Measurements from ENCODE around the gene GUCY2D.

DNA sequence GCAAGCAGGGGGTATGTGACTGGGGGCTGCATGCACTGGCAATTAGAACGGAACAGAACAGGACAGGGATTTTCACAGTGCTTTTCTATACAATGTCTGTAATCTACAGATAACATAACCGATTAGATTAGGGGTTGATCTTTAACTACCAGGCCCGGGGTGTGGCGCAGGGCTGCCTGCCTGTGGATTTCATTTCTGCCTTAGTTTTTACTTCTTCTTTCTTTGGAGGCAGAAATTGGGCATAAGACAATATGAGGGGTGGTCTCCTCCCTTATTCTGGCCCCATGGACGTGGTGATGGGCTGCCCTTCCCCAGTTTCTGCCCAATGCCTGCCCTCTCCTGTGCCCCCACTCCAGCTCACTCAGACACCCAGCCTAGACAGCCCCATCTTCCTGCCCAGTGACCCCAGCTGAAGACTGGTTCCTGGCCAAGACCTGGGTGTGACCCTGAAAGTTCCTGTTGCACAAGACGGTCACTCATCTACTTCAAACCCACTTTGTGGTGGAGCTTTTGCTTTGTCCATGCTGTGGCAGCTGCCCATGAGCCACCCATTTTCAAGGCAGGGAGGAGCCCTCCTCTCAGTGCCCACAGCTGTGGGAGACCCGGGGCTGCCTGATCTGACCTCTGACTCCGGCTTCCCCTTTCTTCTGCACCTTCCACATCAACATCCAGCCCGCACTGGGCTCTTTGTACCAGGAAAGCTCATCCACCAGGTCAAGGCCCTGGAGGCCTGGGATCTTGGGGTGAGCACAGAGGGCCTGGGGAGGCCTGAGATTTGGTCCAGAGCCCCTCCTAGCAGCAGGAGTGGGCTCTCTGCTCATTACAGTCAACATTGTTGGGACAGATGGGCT is 66.5 kb downstream of the GUCY2D start:
- TF ChIP-seq, protein P1, sequence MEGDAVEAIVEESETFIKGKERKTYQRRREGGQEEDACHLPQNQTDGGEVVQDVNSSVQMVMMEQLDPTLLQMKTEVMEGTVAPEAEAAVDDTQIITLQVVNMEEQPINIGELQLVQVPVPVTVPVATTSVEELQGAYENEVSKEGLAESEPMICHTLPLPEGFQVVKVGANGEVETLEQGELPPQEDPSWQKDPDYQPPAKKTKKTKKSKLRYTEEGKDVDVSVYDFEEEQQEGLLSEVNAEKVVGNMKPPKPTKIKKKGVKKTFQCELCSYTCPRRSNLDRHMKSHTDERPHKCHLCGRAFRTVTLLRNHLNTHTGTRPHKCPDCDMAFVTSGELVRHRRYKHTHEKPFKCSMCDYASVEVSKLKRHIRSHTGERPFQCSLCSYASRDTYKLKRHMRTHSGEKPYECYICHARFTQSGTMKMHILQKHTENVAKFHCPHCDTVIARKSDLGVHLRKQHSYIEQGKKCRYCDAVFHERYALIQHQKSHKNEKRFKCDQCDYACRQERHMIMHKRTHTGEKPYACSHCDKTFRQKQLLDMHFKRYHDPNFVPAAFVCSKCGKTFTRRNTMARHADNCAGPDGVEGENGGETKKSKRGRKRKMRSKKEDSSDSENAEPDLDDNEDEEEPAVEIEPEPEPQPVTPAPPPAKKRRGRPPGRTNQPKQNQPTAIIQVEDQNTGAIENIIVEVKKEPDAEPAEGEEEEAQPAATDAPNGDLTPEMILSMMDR (IDR thresholded peaks at IDR 0.05): no peak
- no peak for TF ChIP-seq EP300 (IDR thresholded peaks at IDR 0.05)
